Natural killer cell (primary cell): ENCODE results near the gene NUP62CL. TPM values are rescaled to one million over a fixed set of nuclear protein-coding genes. Genes with fewer than 3 reads are reported as not detected.

ENCODE experiments used
- ATAC-seq, 3 donors: fragments of 150-1000 bp in 2 of 3; fragments of 200-7000 bp in 1 of 3; cut with Tn5 transposase; 1 replicate in 1 of 3; 2 replicates in 2 of 3; pipeline ENCODE4 v1.10.0; 2021; ENCODE audit warnings: mild to moderate bottlenecking in 2 of 3, moderate library complexity in 2 of 3
- DNase-seq, 2 donors: peaks; one replicate each; pipeline versions ENCODE4 v3.0.0 to v3.0.0-alpha.2; 2013 to 2021; ENCODE audit warnings: mixed read lengths in 1 of 2
- H3K27ac ChIP-seq: one replicate; pipeline ENCODE4 v1.5.1; 2013; ENCODE audit warnings: mild to moderate bottlenecking, low read length
- H3K27me3 ChIP-seq: one replicate; pipeline ENCODE4 v1.6.1; 2013; ENCODE audit warnings: low read length; ENCODE audit not compliant: control insufficient read depth, insufficient read depth
- H3K36me3 ChIP-seq: one replicate; pipeline ENCODE4 v1.6.1; 2013; ENCODE audit warnings: low read length; ENCODE audit not compliant: control insufficient read depth, insufficient read depth
- H3K4me1 ChIP-seq: one replicate; pipeline ENCODE4 v1.6.1; 2013; ENCODE audit warnings: low read length; ENCODE audit not compliant: control insufficient read depth, insufficient read depth
- H3K4me3 ChIP-seq: one replicate; pipeline ENCODE4 v1.5.1; 2013; ENCODE audit warnings: low read length
- H3K9me3 ChIP-seq: one replicate; pipeline ENCODE4 v1.6.1; 2013; ENCODE audit warnings: low read length; ENCODE audit not compliant: control insufficient read depth, insufficient read depth
- H3K27ac Mint-ChIP-seq, 2 donors: one replicate each; pipeline ENCODE4 v1.8.0; 2022; ENCODE audit warnings: mild to moderate bottlenecking in 2 of 2, mixed read lengths in 2 of 2, moderate library complexity in 1 of 2
- H3K27me3 Mint-ChIP-seq, 2 donors: one replicate each; pipeline ENCODE4 v1.8.0; 2022; ENCODE audit warnings: low read depth in 2 of 2, mixed read lengths in 2 of 2
- H3K36me3 Mint-ChIP-seq: one replicate; pipeline ENCODE4 v1.8.0; 2022; ENCODE audit warnings: mixed read lengths
- H3K4me1 Mint-ChIP-seq, 2 donors: one replicate each; pipeline ENCODE4 v1.8.0; 2022; ENCODE audit warnings: mixed read lengths in 2 of 2
- H3K4me3 Mint-ChIP-seq: one replicate; pipeline ENCODE4 v1.8.0; 2022; ENCODE audit warnings: mild to moderate bottlenecking, moderate library complexity, mixed read lengths
- H3K9me3 Mint-ChIP-seq, 2 donors: one replicate each; pipeline ENCODE4 v1.8.0; 2022; ENCODE audit warnings: mixed read lengths in 2 of 2
- CTCF ChIP-seq: fragments of 200-600 bp; IDR thresholded peaks from one replicate; pipeline ENCODE4 v1.8.0; 2022; ENCODE audit warnings: antibody characterized with exemption
- WGBS: methylation state at CpG from one replicate; pipeline ENCODE4 v1.1.7; 2013; ENCODE audit warnings: missing lambda C conversion rate; ENCODE audit not compliant: insufficient coverage; 5-methylcytosine and 5-hydroxymethylcytosine counted together
- intact Hi-C: fragments of 100-400 bp; cut with micrococcal nuclease; formaldehyde crosslinking; loops from one replicate; pipeline ENCODE4 v1.14.2; 2022
- total RNA-seq, 4 donors: library from RNA; stranded (reverse); fragments of 120-200 nt in 1 of 4; gene quantifications; one replicate each; pipeline versions ENCODE4 v1.2.3 to v1.2.4, GENCODE V29; 2013 to 2022

Gene NUP62CL
- total RNA-seq, 3 donors from 2014 or later (not counting 1 experiment from before 2014, with no cell fraction given): 0.82 to 3.1 (median 1.2) TPM

GRCh38 chrX:107153005-107153404 is 53.2 kb downstream of the NUP62CL start:
- no peak overlapping the region for H3K4me3 ChIP-seq
- no peaks in the 10 kb centered on the region for H3K36me3 ChIP-seq
- ATAC-seq: no peak
- H3K27ac Mint-ChIP-seq: no peak overlapping the region
- H3K4me3 Mint-ChIP-seq: no peak overlapping the region
- no peaks in the 10 kb centered on the region for H3K4me1 ChIP-seq
- no peaks in the 10 kb centered on the region for H3K36me3 Mint-ChIP-seq
- intact Hi-C loops: no loop called here
- H3K4me1 Mint-ChIP-seq: no peaks in the 10 kb centered on the region
- WGBS: 94% methylated on average over 3 of the region's 5 CpGs
- H3K27me3 Mint-ChIP-seq: peaks cover 0 to 25% of the 10 kb centered on the region in 2 donors
- no peak overlapping the region for H3K27ac ChIP-seq
- no peaks in the 10 kb centered on the region for H3K27me3 ChIP-seq
- DNase-seq: no peak
- H3K9me3 Mint-ChIP-seq: no peaks in the 10 kb centered on the region
- no peak for TF ChIP-seq CTCF
- H3K9me3 ChIP-seq: no peaks in the 10 kb centered on the region

GRCh38 chrX:107146670-107147069 is 59.6 kb downstream of the NUP62CL start:
- H3K36me3 ChIP-seq: no peaks in the 10 kb centered on the region
- intact Hi-C loops: no loop called here
- no peak for ATAC-seq
- TF ChIP-seq CTCF: no peak
- H3K4me3 Mint-ChIP-seq: no peak overlapping the region
- no peak for DNase-seq
- no peaks in the 10 kb centered on the region for H3K4me1 Mint-ChIP-seq
- H3K27me3 ChIP-seq: no peaks in the 10 kb centered on the region
- no peaks in the 10 kb centered on the region for H3K36me3 Mint-ChIP-seq
- no peak overlapping the region for H3K27ac ChIP-seq
- H3K9me3 ChIP-seq: no peaks in the 10 kb centered on the region
- H3K4me1 ChIP-seq: no peaks in the 10 kb centered on the region
- peaks cover 0 to 30% of the 10 kb centered on the region in 2 donors for H3K27me3 Mint-ChIP-seq
- no peaks in the 10 kb centered on the region for H3K9me3 Mint-ChIP-seq
- H3K4me3 ChIP-seq: no peak overlapping the region
- no peak overlapping the region for H3K27ac Mint-ChIP-seq

- Histone ChIP-seq H3K4me3 (no peak overlapping the region), H3K9me3 (no peaks in the 10 kb centered on the region), H3K27me3 (no peaks in the 10 kb centered on the region), H3K4me1 (no peaks in the 10 kb centered on the region), H3K27ac (no peak overlapping the region), H3K36me3 (no peaks in the 10 kb centered on the region)
- Mint-ChIP-seq H3K27ac (peak overlapping the region in 1 of 2 donors; percentile 62), H3K36me3 (no peaks in the 10 kb centered on the region), H3K4me3 (no peak overlapping the region), H3K27me3 (peaks cover 0 to 6% of the 10 kb centered on the region in 2 donors), H3K9me3 (no peaks in the 10 kb centered on the region), H3K4me1 (peaks cover 6 to 15% of the 10 kb centered on the region in 2 donors)
- TF ChIP-seq CTCF: no peak
- WGBS: no CpG with 5 or more reads among the region's 1 CpG
- ATAC-seq (no peak), DNase-seq (no peak)
- intact Hi-C loops: no loop called here
Measured at GRCh38 chrX:107135965-107136307, 70.3 kb downstream of the NUP62CL start.
